Medulla oblongata (tissue), 1 donor: Measurements from ENCODE around the gene LCAT.
"Not testable (repeated sequence)": the region's sequence is repeated elsewhere in the genome, so short reads cannot be mapped to it uniquely, and the experiment has no call there.

Experiments used
- DNase-seq: peaks from one replicate; pipeline ENCODE4 v3.0.0-alpha.2; 2015; ENCODE audit errors: extremely low spot score

Gene LCAT

DNA sequence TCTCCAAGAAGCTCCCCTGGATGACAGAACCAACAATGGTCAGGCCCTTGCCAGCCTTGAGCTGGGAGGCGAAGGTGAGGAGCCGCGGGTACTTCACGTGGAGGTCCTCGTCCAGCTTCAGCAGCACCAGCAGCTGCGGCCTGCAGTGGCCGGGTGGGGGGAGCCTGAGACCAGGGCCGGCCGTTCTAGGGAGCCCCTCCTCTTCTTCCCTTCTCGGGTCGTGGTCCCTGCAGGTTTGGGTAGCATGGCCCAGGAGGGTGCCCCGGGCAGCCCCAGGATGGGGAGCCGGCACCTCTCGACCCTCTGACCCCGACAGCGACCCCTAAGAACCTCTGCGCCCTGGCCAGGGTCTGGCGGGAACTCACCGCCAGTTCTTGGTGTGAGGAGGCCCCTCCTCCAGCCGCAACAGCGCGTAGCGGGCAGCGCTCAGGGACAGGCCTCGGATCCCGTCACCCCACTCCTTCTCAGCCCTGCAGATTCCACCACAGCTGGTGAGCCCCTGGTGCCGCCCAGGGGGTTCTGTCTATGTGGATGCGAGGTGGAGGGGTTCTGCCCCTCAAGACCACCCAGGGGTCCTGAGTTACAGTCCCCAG lies 3.1 kb upstream of the LCAT start:
- DNase-seq, result no peak

GRCh38 chr16:67946128-67946569 lies 2.2 kb upstream of the LCAT start:
- no peak for DNase-seq

GRCh38 chr16:67945392-67945933 lies 1.5 kb upstream of the LCAT start:
- DNase-seq, result no peak

DNA sequence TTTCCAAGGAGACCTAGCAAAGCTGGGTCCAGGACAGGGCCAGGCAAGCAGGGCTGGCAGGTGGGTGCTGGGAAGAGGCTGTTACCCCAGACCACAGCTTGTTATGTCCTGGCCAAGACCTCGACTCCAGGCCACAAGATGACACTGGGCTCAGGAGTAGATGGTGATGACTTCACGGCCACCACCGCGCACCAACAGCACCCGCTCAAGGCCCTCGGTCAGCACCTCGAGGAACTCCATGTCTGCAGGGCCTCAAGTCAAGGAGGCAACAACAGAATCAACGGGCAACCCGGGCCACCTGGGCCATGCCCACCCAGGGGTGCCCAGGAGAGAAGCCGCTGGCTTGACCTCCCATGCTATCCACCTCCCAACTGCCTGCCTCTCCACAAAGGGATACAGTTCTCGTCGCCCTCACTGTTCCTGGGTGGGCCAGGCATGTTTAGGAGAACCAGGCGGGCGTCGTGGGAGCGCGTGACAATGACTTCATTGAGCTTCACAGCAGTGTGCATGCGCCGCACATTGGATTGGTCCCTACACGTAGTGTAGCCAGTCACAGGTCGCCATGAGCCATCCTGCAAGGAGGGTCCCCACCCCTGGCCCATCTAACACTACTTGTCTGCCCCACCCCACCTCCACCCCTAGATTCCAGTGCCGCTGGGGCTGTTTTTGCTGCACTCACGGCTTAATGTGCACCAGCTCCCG lies 921 bp upstream of the LCAT start:
- no peak for DNase-seq

DNA sequence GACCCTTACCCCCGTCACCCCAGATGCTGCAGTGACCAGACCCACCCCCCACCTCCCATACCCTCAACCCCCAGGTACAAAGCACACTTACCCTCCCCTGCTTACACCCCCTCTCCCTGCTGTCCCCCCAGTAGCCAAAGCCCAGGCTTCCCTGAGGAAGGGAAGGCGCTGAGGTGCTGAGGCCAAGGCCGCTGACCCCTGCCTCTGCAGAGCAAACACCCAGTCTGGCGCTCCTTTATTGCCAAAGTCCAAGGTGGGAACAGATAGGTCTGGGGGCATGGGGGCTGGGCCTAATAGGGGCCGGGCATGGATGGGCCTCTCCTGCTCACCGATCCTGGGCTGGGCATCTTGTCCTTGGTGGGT lies 683 bp downstream of the LCAT start:
- no peak for DNase-seq

DNA sequence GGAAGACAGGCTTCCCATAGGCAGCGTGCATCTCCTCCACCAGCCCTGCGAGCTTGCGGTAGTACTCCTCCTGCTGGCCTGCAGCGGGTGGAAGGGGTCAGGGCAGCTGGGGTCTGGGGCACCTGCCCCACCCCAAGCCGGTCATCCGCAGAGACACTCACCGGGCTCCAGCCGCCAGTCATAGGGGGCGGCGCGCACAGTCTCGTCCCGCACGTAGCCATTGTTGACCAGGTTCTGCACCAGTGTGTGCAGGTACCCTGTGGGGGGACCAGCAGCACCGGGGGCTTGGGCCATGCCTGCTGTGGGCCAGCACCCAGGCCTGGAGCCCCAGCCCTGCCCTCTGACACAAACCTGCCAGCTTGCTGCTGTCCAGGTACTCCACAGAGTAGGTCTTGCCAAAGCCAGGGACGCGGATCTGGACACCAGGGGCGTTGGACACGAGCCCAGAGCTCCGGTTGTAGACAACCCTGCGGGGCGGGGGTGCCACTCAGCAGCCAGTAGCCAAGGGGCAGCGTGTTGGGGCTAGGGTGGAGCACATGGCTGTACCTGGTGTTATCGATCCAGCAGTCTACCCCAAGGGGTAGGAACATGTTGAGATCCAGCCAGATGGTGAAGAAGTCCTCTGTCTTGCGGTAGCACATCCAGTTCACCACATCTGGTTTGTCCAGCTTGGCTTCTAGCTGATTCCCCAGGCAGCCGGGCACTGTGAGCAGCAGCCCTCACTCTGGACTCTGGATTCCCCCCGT lies 1.2 kb downstream of the LCAT start:
- no peak for DNase-seq

- peak; percentile 31 for DNase-seq
Measured at GRCh38 chr16:67942200-67942509, 1.8 kb downstream of the LCAT start.

- DNase-seq, result no peak
Measured at GRCh38 chr16:67941469-67942199, 2.3 kb downstream of the LCAT start.

- DNase-seq, result no peak
Measured at GRCh38 chr16:67940446-67941089, 3.4 kb downstream of the LCAT start.

DNA sequence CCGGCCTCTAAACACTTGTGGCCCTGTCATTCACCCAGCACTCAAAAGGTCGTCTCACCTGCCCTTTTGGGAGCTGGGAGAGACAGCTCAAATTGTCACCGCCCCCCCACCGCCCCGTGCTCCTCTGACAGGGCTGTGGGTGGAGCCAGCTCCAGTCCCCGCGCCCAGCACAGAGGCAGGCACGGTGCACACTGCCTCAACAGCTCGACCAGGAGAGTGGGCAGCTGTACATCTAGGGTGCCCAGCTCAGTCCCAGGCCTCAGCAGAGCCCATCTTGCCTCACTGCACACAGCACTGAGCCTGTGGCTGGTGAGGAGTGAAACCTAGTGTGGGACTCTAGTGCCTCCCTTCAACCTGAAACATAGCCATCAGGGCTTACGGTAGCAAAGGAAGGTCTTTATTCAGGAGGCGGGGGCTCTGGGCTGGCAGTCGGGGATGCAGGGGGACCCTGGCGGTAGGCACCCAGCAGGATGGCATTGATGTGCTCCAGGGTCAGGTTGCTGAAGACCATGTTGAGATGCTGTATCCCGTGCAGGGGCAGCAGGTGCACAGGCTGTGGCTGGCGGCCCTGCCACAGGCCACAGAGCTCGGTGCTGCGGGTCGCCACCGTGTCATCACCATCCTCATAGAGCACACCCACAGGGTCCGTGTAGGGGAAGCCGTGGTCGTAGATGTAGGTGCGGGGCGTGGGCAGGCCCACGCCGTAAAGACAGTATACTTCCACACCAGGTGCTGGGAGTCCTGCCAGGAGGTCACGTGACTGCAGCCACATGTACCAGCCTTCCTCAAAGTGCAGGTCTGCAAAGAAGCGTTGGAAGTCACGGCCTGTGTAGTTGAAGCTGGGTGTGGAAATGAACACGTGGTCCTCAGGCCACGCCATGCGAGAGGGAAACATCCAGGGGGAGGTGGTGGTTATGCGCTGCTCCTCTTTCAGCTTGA lies 4.1 kb downstream of the LCAT start:
- no peak for DNase-seq

- DNase-seq, result not testable (repeated sequence)
Measured at GRCh38 chr16:67937713-67938112, 6.2 kb downstream of the LCAT start.

- peak; percentile 90 for DNase-seq
Measured at GRCh38 chr16:67936880-67937605, 6.9 kb downstream of the LCAT start.

GRCh38 chr16:67936124-67936879 lies 7.6 kb downstream of the LCAT start, which contains the start of gene PSMB10:
Gene PSMB10 (minus strand): TSS chr16:67936850. CDS start chr16:67936749, 101 bp downstream.
- peak; percentile 55 for DNase-seq

GRCh38 chr16:67935402-67936123 lies 8.4 kb downstream of the LCAT start:
- peak; percentile 98 for DNase-seq

DNA sequence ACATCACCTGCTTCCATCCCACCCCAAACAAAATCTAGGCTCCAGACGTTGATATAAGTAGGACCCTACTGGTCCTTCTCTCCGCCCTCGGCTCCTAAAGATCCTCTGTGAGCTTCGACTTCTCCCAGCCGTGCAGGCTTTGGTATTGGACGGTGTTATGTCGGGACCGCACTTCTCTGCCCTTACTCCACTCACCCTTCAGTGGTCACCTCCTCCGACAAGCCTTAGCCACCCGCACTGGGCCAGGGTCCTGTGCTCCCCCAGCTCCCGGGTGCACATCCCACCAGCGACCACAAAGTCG lies 8.9 kb downstream of the LCAT start:
- peak; percentile 23 for DNase-seq

- no peak for DNase-seq
Measured at GRCh38 chr16:67934306-67935100, 9.4 kb downstream of the LCAT start.

- no peak for DNase-seq
Measured at GRCh38 chr16:67933805-67934204, 10.1 kb downstream of the LCAT start.

- DNase-seq, result no peak
Measured at GRCh38 chr16:67932462-67932840, 11.5 kb downstream of the LCAT start.
